ENCODE results near the gene STXBP5. TPM values are rescaled to one million over a fixed set of nuclear protein-coding genes. Genes with fewer than 3 reads are reported as not detected.

STXBP5 gene
- total RNA-seq, 2 donors from 2014 or later: 9.9 to 13.6 TPM

DNA sequence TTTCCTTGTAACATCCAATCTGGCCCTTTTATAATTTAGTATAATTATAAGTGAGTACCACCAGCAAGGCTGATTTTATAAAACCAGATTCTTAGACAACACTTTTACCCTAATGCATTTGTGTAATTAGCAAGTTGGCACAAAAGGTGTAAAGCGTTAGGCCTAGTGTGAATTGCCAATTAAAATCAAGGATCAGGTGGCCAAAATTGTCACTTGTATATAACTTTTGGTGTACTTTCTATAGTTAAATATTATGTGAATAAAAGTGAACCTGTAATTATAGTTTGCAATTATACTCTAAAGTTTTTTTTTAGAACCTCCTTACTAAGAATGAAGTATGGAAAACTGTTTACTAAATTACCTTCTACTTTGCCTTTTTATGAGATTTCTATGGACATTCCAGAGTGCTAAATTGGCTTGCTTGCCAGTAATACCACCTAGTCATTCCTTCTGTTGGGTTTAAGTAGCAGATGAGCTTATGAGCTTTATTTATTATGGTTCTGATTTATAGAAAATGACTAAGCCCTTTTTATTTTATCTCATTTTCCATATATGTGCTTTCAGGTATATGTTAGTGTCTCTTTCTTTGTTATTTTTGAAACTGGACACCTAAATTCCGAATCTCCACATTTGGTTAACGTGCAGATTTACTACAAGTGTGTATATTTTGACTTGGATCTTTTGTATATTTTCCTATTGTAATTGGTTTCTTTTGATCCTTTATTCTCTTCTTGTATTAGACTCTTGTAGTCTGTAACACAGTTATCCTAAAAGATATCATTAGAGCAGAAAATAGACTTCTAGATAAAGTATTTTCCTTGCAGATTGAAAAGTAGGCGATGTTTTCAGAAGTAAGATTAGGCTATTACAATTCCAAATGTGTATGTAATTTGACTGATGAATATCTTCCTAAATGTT, 3.9 kb downstream of the STXBP5 start:
- H3K4me3 ChIP-seq: peak overlapping the region in 1 of 2 donors; percentile 7
- H3K36me3 ChIP-seq: no peaks in the 10 kb centered on the region
- TF ChIP-seq, protein P1, sequence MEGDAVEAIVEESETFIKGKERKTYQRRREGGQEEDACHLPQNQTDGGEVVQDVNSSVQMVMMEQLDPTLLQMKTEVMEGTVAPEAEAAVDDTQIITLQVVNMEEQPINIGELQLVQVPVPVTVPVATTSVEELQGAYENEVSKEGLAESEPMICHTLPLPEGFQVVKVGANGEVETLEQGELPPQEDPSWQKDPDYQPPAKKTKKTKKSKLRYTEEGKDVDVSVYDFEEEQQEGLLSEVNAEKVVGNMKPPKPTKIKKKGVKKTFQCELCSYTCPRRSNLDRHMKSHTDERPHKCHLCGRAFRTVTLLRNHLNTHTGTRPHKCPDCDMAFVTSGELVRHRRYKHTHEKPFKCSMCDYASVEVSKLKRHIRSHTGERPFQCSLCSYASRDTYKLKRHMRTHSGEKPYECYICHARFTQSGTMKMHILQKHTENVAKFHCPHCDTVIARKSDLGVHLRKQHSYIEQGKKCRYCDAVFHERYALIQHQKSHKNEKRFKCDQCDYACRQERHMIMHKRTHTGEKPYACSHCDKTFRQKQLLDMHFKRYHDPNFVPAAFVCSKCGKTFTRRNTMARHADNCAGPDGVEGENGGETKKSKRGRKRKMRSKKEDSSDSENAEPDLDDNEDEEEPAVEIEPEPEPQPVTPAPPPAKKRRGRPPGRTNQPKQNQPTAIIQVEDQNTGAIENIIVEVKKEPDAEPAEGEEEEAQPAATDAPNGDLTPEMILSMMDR (IDR thresholded peaks at IDR 0.05): no peak
- H3K4me1 ChIP-seq: peaks cover 0 to 29% of the 10 kb centered on the region in 2 donors
- H3K27ac ChIP-seq: peak overlapping the region; percentile 54 to 57
- H3K9me3 ChIP-seq: no peaks in the 10 kb centered on the region
- no peak for DNase-seq (ENCODE audit: low spot score)
- H3K27me3 ChIP-seq: no peaks in the 10 kb centered on the region

DNA sequence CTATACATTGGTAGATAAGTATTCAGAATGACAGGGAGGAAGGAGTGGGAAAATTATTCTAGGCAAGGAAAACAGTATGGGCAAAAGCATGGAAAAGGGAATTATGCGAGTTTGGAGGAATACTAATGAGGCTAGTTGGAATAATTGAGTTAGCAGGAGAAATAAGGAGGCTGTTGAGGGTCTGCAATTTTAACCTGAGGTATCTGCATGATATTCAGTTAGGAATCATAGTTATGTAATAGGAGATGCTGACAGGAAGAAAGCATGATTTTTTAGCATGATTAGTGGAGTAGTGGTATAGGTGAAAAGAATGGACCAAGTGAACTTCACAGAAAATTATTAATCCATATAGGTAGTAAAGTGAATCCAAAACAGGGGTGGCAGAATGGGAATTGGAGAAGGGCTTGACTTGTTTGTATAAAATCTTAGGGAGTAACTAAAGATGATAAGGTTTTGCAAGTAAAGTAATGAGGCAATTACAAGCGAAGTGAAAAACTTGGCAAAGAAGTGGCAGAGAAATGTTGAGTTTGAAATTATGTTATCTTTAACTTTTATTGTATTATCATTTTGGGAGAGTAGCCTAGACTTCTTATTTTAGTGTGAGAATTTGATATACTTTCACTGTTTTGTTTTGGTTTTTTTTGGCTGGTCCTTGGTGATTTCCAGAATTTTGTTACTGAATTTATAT, 5.7 kb downstream of the STXBP5 start:
- H3K9me3 ChIP-seq: no peaks in the 10 kb centered on the region
- no peak for DNase-seq (ENCODE audit: low spot score)
- H3K36me3 ChIP-seq: no peaks in the 10 kb centered on the region
- H3K27ac ChIP-seq: no peak overlapping the region
- no peaks in the 10 kb centered on the region for H3K27me3 ChIP-seq
- peaks cover 0 to 29% of the 10 kb centered on the region in 2 donors for H3K4me1 ChIP-seq
- TF ChIP-seq, protein P1 (IDR thresholded peaks at IDR 0.05): no peak
- no peak overlapping the region for H3K4me3 ChIP-seq

DNA sequence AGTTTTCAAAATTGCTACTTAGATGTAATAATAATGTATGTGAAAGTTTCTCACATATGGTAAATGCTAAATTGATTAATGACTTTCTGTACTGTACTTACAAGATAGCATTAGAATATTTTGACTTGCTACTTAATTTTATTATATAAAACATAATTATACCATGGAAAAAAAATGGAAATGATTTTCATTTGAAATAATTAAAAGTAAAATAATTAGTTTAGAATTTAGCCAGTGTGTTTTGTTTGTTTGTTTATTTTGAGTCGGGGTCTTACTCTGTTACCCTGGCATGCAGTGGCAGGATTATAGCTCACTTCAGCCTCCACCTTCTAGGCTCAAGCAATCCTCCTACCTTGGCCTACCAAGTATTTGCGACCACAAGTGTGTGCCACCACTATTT, 7.1 kb downstream of the STXBP5 start:
- no peak overlapping the region for H3K27ac ChIP-seq

DNA sequence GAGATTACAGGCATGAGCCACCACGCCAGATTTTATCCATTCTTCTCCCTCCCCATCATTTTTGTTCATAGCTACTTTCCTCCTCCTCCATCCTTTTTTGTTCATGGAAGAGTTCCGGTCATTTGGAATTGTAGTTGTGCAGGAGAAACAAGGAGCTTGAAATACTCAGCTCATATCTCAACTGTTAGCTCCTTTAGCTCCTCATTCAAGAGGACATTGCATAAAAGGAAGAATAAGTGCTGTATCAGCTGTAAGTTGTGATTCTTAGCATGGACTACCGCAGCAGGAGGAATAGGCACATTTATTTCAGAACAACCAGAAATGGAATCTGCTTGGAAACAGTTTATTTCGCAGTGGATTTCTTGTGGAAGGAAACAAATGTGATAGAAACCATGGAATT, 7.6 kb downstream of the STXBP5 start:
- DNase-seq (ENCODE audit: low spot score): no peak
- no peak overlapping the region for H3K27ac ChIP-seq
- H3K4me3 ChIP-seq: no peak overlapping the region
- no peaks in the 10 kb centered on the region for H3K9me3 ChIP-seq
- H3K36me3 ChIP-seq: no peaks in the 10 kb centered on the region
- H3K4me1 ChIP-seq: peaks cover 0 to 19% of the 10 kb centered on the region in 2 donors
- TF ChIP-seq, protein P1 (IDR thresholded peaks at IDR 0.05): no peak
- H3K27me3 ChIP-seq: no peaks in the 10 kb centered on the region

More for the DNA sequence above, 7.1 kb downstream of the STXBP5 start:
- Histone ChIP-seq H3K27me3 (no peaks in the 10 kb centered on the region), H3K4me1 (peaks cover 0 to 21% of the 10 kb centered on the region in 2 donors), H3K36me3 (no peaks in the 10 kb centered on the region), H3K9me3 (no peaks in the 10 kb centered on the region), H3K4me3 (no peak overlapping the region)
- no peak for DNase-seq (ENCODE audit: low spot score)
- TF ChIP-seq, protein P1 (IDR thresholded peaks at IDR 0.05): no peak

DNA sequence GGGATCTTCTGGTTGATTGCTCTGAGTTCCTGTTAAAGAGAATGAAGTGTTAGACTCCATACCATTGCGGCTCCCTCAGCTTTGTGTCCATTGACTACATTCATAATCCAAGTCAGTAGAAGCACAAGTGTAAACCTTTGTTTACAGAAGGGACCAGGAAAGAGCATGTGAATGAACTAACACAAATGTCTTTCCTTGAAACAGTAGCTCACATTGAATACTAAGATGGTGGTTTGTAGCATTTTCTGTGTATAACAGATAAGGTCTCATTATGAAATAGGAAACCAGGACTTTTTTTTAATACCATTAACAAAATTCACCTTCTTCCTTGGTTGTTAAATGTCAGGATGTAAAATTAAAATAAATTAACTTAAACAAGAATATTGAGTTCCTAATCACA, 8.4 kb downstream of the STXBP5 start:
- DNase-seq (ENCODE audit: low spot score): no peak
- no peaks in the 10 kb centered on the region for H3K36me3 ChIP-seq
- H3K27ac ChIP-seq: no peak overlapping the region
- no peak overlapping the region for H3K4me3 ChIP-seq
- TF ChIP-seq, protein P1 (IDR thresholded peaks at IDR 0.05): no peak
- H3K4me1 ChIP-seq: peaks cover 0 to 16% of the 10 kb centered on the region in 2 donors
- no peaks in the 10 kb centered on the region for H3K9me3 ChIP-seq
- H3K27me3 ChIP-seq: no peaks in the 10 kb centered on the region
